Breast epithelium (tissue), 3 donors: Measurements from ENCODE around the gene GSTM1.

ENCODE experiments used
- POLR2A ChIP-seq: fragments of 450-650 bp; IDR thresholded peaks from one replicate; pipeline ENCODE4 v1.6.1; 2016; ENCODE audit warnings: antibody characterized with exemption, mild to moderate bottlenecking, moderate library complexity
- POLR2AphosphoS5 ChIP-seq, 3 donors: sonication (generic); formaldehyde crosslinking; IDR thresholded peaks; one replicate each; pipeline ENCODE4 v1.6.1; 2017; ENCODE audit warnings: antibody characterized with exemption in 3 of 3
- TF ChIP-seq, protein P1 (sequence below), 3 donors: fragments of 450-650 bp; IDR thresholded peaks; one replicate each; pipeline ENCODE4 v1.5.1; 2016 to 2017; ENCODE audit warnings: antibody characterized with exemption in 3 of 3, mild to moderate bottlenecking in 3 of 3, moderate library complexity in 3 of 3

DNA sequence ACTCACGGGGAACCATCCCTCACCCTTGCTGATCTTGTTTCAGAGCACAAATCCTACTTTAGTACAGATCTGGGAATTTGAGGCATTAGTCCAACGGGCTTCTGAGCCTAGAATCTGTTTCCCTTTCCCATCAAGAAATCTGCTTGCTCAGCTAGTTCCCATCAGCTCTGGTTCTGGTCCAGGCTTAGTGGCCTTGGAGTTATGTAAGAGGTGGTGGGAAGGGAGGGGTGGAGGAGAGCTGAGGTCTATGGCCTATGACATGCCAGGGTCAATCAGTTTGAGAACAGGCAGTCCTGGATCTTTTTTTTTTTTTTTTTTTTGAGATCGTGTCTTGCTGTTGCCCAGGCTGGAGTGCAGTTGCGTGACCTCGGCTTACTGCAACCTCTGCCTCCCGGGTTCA lies 4.1 kb downstream of the GSTM1 start:
- TF ChIP-seq, protein P1, sequence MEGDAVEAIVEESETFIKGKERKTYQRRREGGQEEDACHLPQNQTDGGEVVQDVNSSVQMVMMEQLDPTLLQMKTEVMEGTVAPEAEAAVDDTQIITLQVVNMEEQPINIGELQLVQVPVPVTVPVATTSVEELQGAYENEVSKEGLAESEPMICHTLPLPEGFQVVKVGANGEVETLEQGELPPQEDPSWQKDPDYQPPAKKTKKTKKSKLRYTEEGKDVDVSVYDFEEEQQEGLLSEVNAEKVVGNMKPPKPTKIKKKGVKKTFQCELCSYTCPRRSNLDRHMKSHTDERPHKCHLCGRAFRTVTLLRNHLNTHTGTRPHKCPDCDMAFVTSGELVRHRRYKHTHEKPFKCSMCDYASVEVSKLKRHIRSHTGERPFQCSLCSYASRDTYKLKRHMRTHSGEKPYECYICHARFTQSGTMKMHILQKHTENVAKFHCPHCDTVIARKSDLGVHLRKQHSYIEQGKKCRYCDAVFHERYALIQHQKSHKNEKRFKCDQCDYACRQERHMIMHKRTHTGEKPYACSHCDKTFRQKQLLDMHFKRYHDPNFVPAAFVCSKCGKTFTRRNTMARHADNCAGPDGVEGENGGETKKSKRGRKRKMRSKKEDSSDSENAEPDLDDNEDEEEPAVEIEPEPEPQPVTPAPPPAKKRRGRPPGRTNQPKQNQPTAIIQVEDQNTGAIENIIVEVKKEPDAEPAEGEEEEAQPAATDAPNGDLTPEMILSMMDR (IDR thresholded peaks at IDR 0.05): no peak
- TF ChIP-seq POLR2A: no peak
- TF ChIP-seq POLR2AphosphoS5 (IDR thresholded peaks at IDR 0.05): no peak
